SK-N-MC (cell line): ENCODE data around the gene VHLL.

Source experiments
- EZH2 ChIP-seq: fragments of 200-600 bp; sonication (generic); IDR thresholded peaks from one replicate; pipeline ENCODE4 v1.6.1; 2017; ENCODE audit warnings: antibody characterized with exemption
- FOXP2 ChIP-seq: optimal IDR thresholded peaks from 2 replicates; pipeline ENCODE3; 2011; ENCODE audit warnings: mild to moderate bottlenecking, moderate library complexity; ENCODE audit not compliant: insufficient read depth; ENCODE audit errors: extremely low read length, control extremely low read depth
- POLR2AphosphoS5 ChIP-seq: IDR thresholded peaks from 2 replicates; pipeline ENCODE4 v1.6.1; 2012; ENCODE audit warnings: mild to moderate bottlenecking, low read depth, low read length, borderline replicate concordance

- no peak for TF ChIP-seq FOXP2
- TF ChIP-seq POLR2AphosphoS5: no peak
- TF ChIP-seq EZH2: no peak
Observed at GRCh38 chr1:156284757-156285156, 14.3 kb downstream of the VHLL start.
